A549 treated with AZD9567 at 1 μM for 4 hours (cell line): Measurements from ENCODE around the gene KDM7A. TPM values are rescaled to one million over a fixed set of nuclear protein-coding genes. Genes with fewer than 3 reads are reported as not detected.

Experiments
- total RNA-seq: library from RNA; stranded (reverse); fragments of 200-300 nt; extraction: Qiagen RNA extraction; gene quantifications from 5 replicates; pipeline ENCODE4 v1.2.3, GENCODE V29; 2022; ENCODE audit not compliant: insufficient read depth

Gene KDM7A, protein sequence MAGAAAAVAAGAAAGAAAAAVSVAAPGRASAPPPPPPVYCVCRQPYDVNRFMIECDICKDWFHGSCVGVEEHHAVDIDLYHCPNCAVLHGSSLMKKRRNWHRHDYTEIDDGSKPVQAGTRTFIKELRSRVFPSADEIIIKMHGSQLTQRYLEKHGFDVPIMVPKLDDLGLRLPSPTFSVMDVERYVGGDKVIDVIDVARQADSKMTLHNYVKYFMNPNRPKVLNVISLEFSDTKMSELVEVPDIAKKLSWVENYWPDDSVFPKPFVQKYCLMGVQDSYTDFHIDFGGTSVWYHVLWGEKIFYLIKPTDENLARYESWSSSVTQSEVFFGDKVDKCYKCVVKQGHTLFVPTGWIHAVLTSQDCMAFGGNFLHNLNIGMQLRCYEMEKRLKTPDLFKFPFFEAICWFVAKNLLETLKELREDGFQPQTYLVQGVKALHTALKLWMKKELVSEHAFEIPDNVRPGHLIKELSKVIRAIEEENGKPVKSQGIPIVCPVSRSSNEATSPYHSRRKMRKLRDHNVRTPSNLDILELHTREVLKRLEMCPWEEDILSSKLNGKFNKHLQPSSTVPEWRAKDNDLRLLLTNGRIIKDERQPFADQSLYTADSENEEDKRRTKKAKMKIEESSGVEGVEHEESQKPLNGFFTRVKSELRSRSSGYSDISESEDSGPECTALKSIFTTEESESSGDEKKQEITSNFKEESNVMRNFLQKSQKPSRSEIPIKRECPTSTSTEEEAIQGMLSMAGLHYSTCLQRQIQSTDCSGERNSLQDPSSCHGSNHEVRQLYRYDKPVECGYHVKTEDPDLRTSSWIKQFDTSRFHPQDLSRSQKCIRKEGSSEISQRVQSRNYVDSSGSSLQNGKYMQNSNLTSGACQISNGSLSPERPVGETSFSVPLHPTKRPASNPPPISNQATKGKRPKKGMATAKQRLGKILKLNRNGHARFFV
- 1.6 to 3.3 TPM (median 2.4 TPM) in 5 replicates for total RNA-seq

DNA sequence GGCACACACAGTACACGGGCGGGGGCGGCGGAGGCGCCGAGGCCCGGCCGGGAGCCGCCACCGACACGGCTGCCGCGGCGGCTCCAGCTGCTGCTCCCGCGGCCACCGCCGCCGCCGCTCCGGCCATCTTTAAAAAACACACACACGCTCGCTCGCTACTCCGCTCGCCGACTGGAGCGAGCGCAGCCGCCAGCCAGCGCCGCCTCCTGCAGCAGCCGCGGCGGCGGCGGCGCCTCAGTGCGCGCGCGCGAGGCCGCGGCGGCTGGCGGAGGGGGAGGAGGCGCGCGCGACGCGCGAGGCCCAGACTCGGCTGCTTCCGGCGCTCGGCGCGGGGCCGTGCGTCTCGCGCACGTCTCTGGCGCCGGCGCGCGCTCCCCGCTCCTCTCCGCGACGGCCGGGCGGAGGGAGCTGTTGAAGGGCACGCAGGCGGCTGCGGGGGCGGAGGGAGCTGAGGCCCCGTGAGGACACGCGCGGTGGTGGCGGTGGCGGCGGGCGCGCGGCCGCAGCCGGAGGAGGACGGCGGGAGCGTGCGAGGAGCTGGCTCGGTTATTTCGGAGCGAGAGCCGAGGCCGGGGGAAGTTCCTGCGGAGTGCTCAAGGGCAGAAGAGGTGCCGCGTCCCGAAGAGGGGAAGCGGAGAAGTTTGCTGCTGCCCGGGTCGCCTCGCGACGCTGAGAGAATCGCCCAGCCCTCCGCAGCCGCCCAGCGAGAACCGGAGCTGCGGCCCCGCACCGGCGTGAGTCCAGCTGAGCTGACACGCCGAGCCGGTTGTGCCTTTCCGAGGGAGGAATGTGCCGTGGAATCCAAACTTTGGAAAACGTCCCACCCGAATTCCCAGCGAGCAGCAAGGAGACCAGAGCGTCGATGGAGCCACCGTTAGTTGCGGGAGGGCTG, at the start of gene KDM7A:
Gene KDM7A (minus strand): TSS at position 173 of the 892 bp plus-strand sequence. CDS start 46 bp downstream, at position 127.

DNA sequence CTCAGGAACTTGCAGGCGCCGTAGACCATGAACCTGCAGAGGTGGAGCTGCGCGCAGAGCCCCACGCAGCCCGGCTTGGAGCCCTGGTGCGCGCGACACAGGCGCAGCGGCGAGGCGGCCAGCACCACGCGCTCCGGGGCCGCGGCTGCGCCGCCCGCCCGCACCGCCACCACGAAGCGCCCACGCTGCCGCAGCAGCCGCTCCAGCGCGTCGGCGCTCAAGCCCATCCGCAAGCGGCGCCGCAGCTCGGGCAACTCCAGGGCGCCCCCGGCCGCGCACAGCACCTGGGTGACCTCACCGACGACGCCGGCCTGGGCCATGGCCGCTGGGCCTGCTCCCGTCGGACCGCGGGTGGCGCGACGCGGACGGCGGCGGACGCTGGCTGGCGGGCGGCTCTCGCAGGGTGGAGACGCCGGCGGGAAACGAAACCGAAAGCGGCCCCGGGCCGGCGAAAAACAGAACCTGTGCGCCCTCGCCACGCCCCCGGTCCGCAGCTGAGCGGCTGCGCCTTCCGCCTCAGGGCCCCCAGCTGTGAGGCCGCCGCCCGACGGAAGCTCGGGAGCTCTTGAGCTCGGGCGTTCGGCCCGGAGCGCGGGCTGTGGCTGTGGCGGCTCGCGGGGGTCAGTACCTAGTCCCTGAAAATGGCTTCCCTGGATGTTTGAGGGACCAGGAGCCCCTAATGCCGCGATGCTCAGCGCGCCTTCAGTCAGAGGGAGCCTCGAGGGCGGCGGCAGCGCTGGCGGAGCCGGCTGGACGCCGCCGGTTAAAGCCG, 114.1 kb downstream of the KDM7A start, which contains the start of gene PARP12:
Gene PARP12 (minus strand): TSS at position 424 of the 772 bp plus-strand sequence. CDS start 104 bp downstream, at position 320.

Other genes starting within 250 kb of the KDM7A start
- 16.5 to 30.7 TPM (median 17.9 TPM) in 5 replicates for gene PARP12, start 114.0 kb downstream of the KDM7A start, total RNA-seq
- 25.1 to 47.1 TPM (median 29.2 TPM) in 5 replicates for gene SLC37A3, start 221.5 kb upstream of the KDM7A start, total RNA-seq
- not detected in 5 replicates for gene RAB19, start 227.1 kb upstream of the KDM7A start, total RNA-seq